ENCODE measurements around the gene ERBB4.

- no peak for TF ChIP-seq POLR2A (IDR thresholded peaks at IDR 0.05; ENCODE audit: control extremely low read depth in 1 of 2, low read depth in 2 of 2, low read length in 2 of 2)
- TF ChIP-seq CTCF (IDR thresholded peaks at IDR 0.05; ENCODE audit: control extremely low read depth in 1 of 3, insufficient read depth in 1 of 3, low read depth in 1 of 3, low read length in 3 of 3): no peak
- no peak for TF ChIP-seq KDM1A (IDR thresholded peaks at IDR 0.05; ENCODE audit: borderline replicate concordance, low read length)
Observed at GRCh38 chr2:212109792-212110680, 428.6 kb downstream of the ERBB4 start.
